BJ (cell line): Measurements from ENCODE around the gene MAPKAP1. TPM values are rescaled to one million over a fixed set of nuclear protein-coding genes. Genes with fewer than 3 reads are reported as not detected.

ENCODE experiments used
- CTCF ChIA-PET: fragments of 350-600 bp; formaldehyde crosslinking; extraction: SDS; loops from one replicate; lab custom pipeline; 2021; ENCODE audit warnings: antibody characterized with exemption, inconsistent platforms; lab: Yijun Ruan, JAX
- POLR2A ChIA-PET: fragments of 300-600 bp; sonication (Branson Sonifier 250); formaldehyde crosslinking; extraction: SDS; loops from one replicate; lab custom pipeline; 2021; ENCODE audit warnings: antibody characterized with exemption; lab: Charles Lee
- DNase-seq: peaks from one replicate; pipeline ENCODE4 v3.0.0-alpha.2; 2011; ENCODE audit warnings: low read depth
- H3K27me3 ChIP-seq: 2 replicates; pipeline ENCODE4 v1.6.0; 2011; ENCODE audit warnings: low read length; ENCODE audit not compliant: control insufficient read depth, insufficient read depth
- H3K36me3 ChIP-seq: 2 replicates; pipeline ENCODE4 v1.5.1; 2011; ENCODE audit warnings: low read length; ENCODE audit not compliant: control insufficient read depth, insufficient read depth
- H3K4me3 ChIP-seq: 2 replicates; pipeline ENCODE4 v1.5.1; 2011; ENCODE audit warnings: low read depth, mild to moderate bottlenecking, control low read depth, low read length
- polyA plus RNA-seq: library from polyadenylated mRNA; depleted of rRNA; stranded (reverse); fragments of >200 nt; gene quantifications from 2 replicates; pipeline ENCODE4 v1.2.3, GENCODE V29; 2011
- TF ChIP-seq, protein P1 (sequence below): IDR thresholded peaks from 2 replicates; pipeline ENCODE4 v1.5.1; 2011; ENCODE audit warnings: low read depth, mild to moderate bottlenecking, control low read depth, inconsistent platforms, low read length, moderate library complexity; ENCODE audit not compliant: insufficient read depth

The MAPKAP1 gene
- polyA plus RNA-seq, 1 experiment = 113 TPM

DNA sequence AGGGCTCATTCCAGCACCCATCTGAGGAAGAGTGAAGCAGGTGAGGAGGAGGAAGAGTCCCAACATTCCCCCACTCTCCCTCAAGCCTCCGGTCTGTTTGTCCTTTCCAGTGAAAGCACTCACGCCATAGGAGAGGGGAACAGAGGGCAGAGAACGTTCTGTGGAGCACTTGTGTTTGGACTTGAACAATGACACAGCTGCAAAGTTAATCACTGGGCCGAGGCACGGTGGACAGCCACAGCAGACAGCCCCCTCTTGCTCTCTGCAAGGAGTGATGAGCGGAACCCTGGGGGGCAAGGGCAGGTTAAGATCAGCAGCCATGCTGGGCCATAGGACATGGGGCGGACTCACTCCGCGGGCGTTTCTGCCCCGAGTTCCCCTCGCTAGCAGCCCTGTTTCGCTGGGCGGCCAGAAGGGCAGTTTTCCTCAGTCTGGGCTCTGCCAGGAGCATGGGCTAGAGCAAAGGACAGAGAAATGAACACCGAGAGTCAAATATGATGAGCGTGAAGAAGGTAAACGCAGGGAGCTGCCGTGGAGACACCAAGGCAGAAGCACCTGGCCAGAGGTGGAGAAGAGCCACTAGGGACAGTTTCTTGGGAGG lies 259.7 kb downstream of the MAPKAP1 start:
- DNase-seq = no peak
- peaks cover 11% of the 10 kb centered on the region for H3K36me3 ChIP-seq
- ChIA-PET CTCF (no interaction called here), POLR2A (no interaction called here)
- TF ChIP-seq, protein P1, sequence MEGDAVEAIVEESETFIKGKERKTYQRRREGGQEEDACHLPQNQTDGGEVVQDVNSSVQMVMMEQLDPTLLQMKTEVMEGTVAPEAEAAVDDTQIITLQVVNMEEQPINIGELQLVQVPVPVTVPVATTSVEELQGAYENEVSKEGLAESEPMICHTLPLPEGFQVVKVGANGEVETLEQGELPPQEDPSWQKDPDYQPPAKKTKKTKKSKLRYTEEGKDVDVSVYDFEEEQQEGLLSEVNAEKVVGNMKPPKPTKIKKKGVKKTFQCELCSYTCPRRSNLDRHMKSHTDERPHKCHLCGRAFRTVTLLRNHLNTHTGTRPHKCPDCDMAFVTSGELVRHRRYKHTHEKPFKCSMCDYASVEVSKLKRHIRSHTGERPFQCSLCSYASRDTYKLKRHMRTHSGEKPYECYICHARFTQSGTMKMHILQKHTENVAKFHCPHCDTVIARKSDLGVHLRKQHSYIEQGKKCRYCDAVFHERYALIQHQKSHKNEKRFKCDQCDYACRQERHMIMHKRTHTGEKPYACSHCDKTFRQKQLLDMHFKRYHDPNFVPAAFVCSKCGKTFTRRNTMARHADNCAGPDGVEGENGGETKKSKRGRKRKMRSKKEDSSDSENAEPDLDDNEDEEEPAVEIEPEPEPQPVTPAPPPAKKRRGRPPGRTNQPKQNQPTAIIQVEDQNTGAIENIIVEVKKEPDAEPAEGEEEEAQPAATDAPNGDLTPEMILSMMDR = no peak
- no peaks in the 10 kb centered on the region for H3K27me3 ChIP-seq
- H3K4me3 ChIP-seq = no peak overlapping the region

DNA sequence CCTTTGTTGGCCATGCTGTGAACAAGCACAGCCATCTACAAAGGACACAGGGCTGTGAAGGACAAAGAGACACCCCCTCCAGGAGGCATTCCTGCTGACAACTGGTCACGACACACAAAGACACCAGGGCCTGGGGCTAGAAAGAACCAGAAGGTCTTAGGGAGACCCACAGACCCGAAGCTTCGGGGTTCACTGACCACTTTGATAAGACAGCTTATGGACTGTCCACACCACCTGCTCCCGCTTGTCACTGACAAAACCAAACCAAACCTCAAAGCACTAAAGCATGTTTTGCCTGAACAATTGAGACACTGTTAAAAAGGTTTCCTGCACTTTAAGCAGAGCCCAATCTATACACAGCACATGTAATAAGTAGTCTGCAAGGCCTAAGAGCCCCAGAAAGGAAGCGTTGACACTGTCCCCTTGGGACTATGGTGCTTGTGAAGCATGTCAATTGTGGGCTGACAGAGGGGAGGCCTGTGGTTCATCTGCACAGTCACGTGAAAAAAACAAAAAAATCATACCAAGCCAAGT lies 260.4 kb downstream of the MAPKAP1 start:
- POLR2A ChIA-PET = no interaction called here
- no peak for DNase-seq
- TF ChIP-seq, protein P1 = no peak
- Histone ChIP-seq H3K36me3 (peaks cover 11% of the 10 kb centered on the region), H3K4me3 (no peak overlapping the region), H3K27me3 (no peaks in the 10 kb centered on the region)
- CTCF ChIA-PET = no interaction called here

DNA sequence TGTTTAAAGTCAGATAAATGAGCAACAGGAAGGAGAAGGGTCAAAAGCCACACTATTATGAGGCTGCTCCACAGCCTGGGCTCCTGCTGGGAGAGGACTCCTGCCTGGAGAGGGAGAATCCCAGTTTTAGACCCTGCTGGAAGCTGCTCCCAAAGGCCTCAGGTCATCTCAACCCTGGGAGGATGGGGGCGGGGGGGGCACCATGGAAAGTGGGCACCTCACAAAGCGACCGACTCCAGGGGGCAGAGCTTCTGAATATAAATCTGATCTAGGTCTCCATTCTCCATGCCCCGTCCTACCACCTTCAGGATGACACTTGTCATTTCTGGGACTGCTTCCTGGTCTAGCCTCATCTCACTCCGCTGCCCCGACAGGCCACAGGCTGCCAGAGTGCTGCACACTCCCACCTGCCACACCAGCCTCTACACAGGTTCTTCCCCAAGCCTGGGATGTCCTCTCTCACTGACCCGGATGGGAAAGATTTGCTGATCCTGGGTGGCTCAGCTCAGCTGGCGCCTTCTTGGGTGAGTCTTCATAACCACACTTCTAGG lies 262.0 kb downstream of the MAPKAP1 start:
- ChIA-PET CTCF (no interaction called here), POLR2A (no interaction called here)
- H3K27me3 ChIP-seq = no peaks in the 10 kb centered on the region
- DNase-seq = no peak
- H3K4me3 ChIP-seq = no peak overlapping the region
- H3K36me3 ChIP-seq = peaks cover 10% of the 10 kb centered on the region
- TF ChIP-seq, protein P1 = no peak

DNA sequence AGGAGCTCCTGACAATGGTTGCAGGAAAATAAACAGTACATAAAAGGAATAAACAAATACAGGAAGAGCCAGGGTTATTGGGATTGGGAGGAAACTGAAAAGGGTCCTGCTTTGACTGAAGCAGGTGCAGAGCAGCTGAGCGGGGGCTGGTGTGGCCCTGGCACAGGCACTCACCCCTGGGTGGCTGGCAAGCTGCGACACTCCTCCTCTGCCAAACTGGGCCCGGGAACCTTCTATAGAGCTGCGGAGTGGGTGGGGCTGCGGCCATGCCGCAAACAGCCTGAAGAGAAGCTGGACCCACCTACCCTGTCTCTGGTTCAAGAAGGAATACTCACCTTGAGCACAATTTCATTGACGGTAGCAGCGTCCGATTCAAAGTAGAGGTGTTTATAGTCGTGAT lies 262.8 kb downstream of the MAPKAP1 start:
- DNase-seq = no peak
- Histone ChIP-seq H3K36me3 (peaks cover 15% of the 10 kb centered on the region), H3K4me3 (no peak overlapping the region), H3K27me3 (no peaks in the 10 kb centered on the region)
- CTCF ChIA-PET = no interaction called here
- TF ChIP-seq, protein P1 = no peak
- POLR2A ChIA-PET = no interaction called here

DNA sequence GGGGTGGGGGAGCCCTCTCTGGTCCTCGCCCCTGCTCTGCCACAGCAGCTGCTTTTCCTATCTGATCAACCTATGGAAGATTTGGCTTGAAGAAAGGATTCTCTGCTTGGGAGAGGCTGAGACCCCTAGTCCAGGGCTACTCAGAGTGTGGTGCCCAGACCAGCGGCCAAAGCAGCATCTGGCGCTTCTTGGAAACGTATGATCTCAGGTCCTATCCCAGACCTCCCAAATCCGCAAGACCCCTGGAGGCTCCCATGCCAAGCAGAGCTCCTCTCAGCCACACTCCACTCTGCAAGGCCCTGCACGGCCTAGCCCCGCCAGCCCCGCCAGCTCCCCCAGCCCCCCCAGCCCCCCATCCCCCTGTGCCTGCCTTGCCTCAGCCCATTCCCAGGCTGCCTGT lies 263.6 kb downstream of the MAPKAP1 start:
- H3K36me3 ChIP-seq = peaks cover 19% of the 10 kb centered on the region
- no peak for DNase-seq
- no peak overlapping the region for H3K4me3 ChIP-seq
- no peaks in the 10 kb centered on the region for H3K27me3 ChIP-seq
- TF ChIP-seq, protein P1 = no peak
- CTCF ChIA-PET = no interaction called here
- POLR2A ChIA-PET = no interaction called here
